GM20000 (cell line): ENCODE results near the gene ARHGEF12.

Source experiments
- DNase-seq: peaks from one replicate; pipeline ENCODE4 v3.0.0; 2012; ENCODE audit warnings: low spot score
- TF ChIP-seq, protein P1 (sequence below): IDR thresholded peaks from 2 replicates; pipeline ENCODE4 v1.5.1; 2012; ENCODE audit warnings: mild to moderate bottlenecking, control low read depth; ENCODE audit errors: extremely low read depth, missing control alignments

ARHGEF12 gene, protein sequence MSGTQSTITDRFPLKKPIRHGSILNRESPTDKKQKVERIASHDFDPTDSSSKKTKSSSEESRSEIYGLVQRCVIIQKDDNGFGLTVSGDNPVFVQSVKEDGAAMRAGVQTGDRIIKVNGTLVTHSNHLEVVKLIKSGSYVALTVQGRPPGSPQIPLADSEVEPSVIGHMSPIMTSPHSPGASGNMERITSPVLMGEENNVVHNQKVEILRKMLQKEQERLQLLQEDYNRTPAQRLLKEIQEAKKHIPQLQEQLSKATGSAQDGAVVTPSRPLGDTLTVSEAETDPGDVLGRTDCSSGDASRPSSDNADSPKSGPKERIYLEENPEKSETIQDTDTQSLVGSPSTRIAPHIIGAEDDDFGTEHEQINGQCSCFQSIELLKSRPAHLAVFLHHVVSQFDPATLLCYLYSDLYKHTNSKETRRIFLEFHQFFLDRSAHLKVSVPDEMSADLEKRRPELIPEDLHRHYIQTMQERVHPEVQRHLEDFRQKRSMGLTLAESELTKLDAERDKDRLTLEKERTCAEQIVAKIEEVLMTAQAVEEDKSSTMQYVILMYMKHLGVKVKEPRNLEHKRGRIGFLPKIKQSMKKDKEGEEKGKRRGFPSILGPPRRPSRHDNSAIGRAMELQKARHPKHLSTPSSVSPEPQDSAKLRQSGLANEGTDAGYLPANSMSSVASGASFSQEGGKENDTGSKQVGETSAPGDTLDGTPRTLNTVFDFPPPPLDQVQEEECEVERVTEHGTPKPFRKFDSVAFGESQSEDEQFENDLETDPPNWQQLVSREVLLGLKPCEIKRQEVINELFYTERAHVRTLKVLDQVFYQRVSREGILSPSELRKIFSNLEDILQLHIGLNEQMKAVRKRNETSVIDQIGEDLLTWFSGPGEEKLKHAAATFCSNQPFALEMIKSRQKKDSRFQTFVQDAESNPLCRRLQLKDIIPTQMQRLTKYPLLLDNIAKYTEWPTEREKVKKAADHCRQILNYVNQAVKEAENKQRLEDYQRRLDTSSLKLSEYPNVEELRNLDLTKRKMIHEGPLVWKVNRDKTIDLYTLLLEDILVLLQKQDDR (N-terminal part only)

DNA sequence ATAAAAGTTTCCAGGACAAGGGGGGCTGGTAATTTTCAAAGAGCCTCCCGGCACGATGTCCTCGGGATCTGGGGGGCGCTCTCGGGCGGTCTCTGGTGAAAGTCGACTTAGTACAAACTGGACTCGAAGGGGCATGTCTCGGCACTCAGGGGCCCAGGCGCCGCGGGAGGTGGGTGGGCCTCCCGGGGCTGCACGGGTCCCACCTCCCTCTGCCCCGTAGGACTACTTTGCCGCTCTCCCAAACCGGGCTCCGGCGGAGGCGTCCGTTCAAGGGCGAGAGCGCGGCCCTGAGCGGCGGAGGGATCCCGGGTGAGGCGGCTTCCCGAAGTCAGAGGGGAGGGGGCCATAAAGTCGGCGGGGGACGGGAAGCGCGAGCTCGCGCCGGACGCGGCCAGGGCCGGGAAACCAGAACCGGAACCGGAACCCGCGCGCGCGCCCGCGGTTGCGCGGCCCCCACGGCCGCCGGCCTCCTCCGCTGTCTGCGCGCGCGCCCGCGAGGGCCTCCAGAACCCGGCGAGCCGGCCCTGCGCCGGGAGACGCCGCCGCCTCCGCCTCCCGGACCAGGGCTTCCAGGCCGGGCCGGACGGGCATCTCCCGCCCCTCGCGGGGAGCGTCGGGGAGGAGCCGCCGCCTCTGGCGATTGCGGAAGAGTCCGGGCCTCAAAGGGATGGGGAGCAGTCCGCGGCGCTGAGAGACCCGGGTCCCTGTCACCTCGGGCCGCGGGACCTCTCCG is at the start of gene ARHGEF12:
ARHGEF12 (plus strand) TSS at position 506 of the 733 bp plus-strand sequence. CDS start 831 bp downstream, outside the sequence.
- TF ChIP-seq, protein P1, sequence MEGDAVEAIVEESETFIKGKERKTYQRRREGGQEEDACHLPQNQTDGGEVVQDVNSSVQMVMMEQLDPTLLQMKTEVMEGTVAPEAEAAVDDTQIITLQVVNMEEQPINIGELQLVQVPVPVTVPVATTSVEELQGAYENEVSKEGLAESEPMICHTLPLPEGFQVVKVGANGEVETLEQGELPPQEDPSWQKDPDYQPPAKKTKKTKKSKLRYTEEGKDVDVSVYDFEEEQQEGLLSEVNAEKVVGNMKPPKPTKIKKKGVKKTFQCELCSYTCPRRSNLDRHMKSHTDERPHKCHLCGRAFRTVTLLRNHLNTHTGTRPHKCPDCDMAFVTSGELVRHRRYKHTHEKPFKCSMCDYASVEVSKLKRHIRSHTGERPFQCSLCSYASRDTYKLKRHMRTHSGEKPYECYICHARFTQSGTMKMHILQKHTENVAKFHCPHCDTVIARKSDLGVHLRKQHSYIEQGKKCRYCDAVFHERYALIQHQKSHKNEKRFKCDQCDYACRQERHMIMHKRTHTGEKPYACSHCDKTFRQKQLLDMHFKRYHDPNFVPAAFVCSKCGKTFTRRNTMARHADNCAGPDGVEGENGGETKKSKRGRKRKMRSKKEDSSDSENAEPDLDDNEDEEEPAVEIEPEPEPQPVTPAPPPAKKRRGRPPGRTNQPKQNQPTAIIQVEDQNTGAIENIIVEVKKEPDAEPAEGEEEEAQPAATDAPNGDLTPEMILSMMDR: peak; percentile 57

DNA sequence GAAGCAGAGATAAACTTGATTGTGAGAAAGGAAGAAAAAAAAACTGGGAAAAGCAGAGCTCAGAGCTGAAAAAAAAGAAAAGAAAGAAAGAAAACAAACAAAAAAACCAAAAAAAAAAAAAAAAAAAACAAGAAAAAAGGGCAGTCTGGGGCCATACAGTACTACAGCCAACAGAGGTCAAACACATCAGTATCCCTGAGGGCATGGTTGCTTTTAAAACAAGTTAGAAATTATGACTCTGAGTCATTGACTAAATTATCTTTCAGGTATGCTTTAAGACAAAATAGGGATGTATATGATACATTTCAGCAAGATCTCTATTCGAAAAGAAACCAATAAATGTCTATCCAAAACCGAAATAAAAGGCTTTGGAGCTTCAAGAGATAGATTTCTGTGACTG is 48.2 kb upstream of the ARHGEF12 start:
- no peak for DNase-seq
- TF ChIP-seq, protein P1: no peak

More for the DNA sequence above, at the start of gene ARHGEF12:
- peak; percentile 96 for DNase-seq

DNA sequence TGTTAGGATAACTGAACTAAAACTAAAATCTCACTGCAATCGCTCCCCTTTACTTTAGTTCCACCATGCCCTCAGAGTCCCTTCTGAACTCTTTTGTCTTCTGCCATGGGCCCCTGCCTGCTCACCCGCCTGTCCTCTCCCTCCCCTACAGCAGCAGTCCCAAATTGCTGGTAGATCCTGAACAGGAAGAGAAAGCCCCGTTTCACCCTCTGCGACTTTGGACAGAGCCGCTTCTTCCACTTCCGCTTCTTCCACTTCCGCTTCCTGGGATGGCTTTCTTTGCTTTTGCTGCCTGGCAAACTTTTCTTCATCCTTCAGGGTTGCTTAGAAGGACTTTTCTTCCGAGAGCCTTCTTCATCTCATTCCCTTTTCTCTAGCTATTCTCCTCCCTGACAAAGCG is 46.8 kb upstream of the ARHGEF12 start:
- TF ChIP-seq, protein P1: no peak
- no peak for DNase-seq

DNA sequence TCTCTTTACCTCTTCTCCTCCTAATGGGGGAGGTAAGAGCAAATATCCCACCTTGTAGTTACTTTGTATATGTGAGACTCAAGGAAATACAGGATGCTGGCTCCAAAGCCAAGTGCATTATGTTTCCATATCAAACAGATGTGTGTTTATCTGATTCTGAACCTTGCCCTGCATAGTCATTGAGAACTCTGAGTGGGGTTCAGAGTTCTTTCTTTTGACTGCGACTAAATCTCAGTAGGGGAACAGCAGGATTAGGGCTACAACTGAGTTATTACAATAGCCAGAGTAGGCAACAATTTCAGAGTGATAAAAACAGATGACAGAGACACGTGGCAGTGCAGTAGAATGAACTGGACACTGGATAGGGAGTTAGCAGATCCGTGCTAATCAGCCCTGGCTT is 45.3 kb upstream of the ARHGEF12 start:
- DNase-seq: no peak
- TF ChIP-seq, protein P1: no peak

DNA sequence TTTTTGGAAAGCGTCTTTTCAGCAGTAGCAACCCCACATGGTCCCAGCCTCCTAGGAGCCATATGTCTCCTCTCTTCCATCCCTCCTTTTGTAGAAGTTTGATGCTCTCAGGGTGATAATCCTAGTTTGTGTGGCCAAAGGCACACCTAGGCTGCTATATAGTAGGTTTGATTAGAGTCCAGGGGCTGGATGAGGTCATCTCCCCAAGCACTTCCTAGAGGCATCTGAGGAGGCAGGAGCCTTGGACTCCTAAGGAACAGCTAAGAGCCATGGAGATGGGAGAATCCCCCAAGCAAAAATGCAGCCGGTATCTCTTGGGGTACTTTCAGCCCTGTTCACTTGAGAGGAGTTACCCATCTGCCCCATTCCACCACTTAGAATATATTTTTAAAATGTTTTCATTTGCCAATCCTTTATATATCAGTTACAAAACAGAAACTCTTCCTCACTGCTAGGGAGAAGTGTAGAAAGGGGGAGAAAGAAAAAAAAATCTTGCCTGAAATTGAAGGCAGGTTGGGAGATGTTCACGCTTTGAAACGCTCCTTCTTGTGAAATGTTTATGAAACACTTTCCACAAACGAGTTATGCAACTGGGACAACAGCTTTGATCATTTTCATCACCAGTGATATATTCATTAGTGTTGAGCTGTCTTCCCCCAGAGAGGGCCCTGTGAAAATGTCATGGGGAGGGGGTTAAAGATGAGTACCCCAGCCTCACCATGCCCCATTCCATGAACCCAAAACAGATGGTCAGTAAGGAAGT is 43.0 kb upstream of the ARHGEF12 start:
- TF ChIP-seq, protein P1: no peak
- DNase-seq: no peak

DNA sequence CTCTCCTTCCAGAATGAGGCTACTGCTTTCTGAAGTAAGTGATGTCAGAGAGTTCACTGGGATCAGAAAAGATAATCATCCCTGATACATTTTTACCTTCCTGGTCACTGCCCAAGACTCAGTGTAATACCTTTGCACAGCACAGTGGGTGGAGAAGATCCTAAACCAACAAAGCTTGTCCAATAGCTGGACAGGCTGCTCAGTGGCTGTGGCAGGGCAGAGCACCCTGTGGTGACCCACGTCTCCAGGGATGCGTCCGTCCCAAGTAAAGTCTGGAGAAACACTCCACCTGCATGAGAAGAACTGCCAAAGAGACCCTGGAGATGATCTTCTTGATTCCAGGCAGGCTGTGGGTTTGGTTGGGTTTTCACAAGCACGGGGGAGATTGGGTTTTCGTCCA is 42.1 kb upstream of the ARHGEF12 start:
- no peak for DNase-seq
- TF ChIP-seq, protein P1: no peak
